HG03571 (cell line): Measurements from ENCODE around the gene CAMK2A.
A peak's percentile ranks its signal among the peaks of the same experiment; 100 is the strongest.

ENCODE experiments used
- ATAC-seq: cut with Tn5 transposase; IDR thresholded peaks from one replicate; pipeline ENCODE4 v1.9.1; 2021; ENCODE audit not compliant: unreplicated experiment

Gene CAMK2A

GRCh38 chr5:150283904-150284303 lies 5.7 kb downstream of the CAMK2A start:
- no peak for ATAC-seq

GRCh38 chr5:150281987-150282386 lies 7.6 kb downstream of the CAMK2A start:
- ATAC-seq, result no peak

GRCh38 chr5:150279330-150280020 lies 10.1 kb downstream of the CAMK2A start:
- ATAC-seq, result no peak

- no peak for ATAC-seq
Observed at GRCh38 chr5:150278916-150279315, 10.7 kb downstream of the CAMK2A start.

GRCh38 chr5:150278046-150278730 lies 11.4 kb downstream of the CAMK2A start:
- no peak for ATAC-seq

GRCh38 chr5:150277043-150277442 lies 12.5 kb downstream of the CAMK2A start:
- no peak for ATAC-seq

GRCh38 chr5:150274811-150275210 lies 14.8 kb downstream of the CAMK2A start:
- no peak for ATAC-seq

GRCh38 chr5:150272531-150272930 lies 17.0 kb downstream of the CAMK2A start:
- ATAC-seq, result no peak

- ATAC-seq, result no peak
Observed at GRCh38 chr5:150271923-150272322, 17.6 kb downstream of the CAMK2A start.

- no peak for ATAC-seq
Observed at GRCh38 chr5:150271296-150271692, 18.3 kb downstream of the CAMK2A start.

- no peak for ATAC-seq
Observed at GRCh38 chr5:150270541-150271295, 18.9 kb downstream of the CAMK2A start.

GRCh38 chr5:150266871-150267291 lies 22.7 kb downstream of the CAMK2A start:
- ATAC-seq, result no peak

GRCh38 chr5:150265870-150266383 lies 23.6 kb downstream of the CAMK2A start:
- ATAC-seq, result no peak

GRCh38 chr5:150264667-150265603 lies 24.6 kb downstream of the CAMK2A start:
- no peak for ATAC-seq

GRCh38 chr5:150263801-150264621 lies 25.6 kb downstream of the CAMK2A start:
- ATAC-seq, result no peak

GRCh38 chr5:150263375-150263775 lies 26.2 kb downstream of the CAMK2A start:
- no peak for ATAC-seq

GRCh38 chr5:150262502-150262901 lies 27.1 kb downstream of the CAMK2A start:
- no peak for ATAC-seq

GRCh38 chr5:150261231-150261630 lies 28.3 kb downstream of the CAMK2A start:
- no peak for ATAC-seq

GRCh38 chr5:150258130-150258529 lies 31.4 kb downstream of the CAMK2A start:
- peak; percentile 60 for ATAC-seq

- ATAC-seq, result no peak
Observed at GRCh38 chr5:150257424-150257823, 32.1 kb downstream of the CAMK2A start.
